Ammon's horn (tissue), 1 donor: ENCODE data around the gene ARRB2.
A peak's percentile ranks its signal among the peaks of the same experiment; 100 is the strongest.
"Not testable (repeated sequence)": the region's sequence is repeated elsewhere in the genome, so short reads cannot be mapped to it uniquely, and the experiment has no call there.

Source experiments
- DNase-seq: peaks from one replicate; pipeline ENCODE4 v3.0.0-alpha.2; 2016; ENCODE audit warnings: low spot score

Gene ARRB2

DNA sequence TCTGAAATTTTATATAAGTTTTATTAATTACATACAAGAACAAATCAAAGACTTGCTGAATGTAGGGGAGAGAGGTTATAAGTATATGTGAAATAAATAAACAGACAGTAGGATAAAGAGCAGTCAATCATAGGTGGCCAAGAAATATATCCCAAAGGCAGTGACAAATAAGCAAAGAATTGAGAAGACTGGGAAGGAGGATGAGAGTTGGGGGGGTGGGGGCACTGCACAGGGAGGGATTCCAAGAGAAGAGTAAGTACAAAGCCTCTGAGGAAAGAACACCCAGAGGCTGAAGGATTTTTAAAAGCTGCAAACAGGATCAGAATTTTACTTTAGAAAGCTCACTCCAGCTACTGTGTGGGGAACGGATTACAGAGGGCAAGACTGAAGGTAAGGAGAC, 9.3 kb upstream of the ARRB2 start:
- DNase-seq, result no peak

DNA sequence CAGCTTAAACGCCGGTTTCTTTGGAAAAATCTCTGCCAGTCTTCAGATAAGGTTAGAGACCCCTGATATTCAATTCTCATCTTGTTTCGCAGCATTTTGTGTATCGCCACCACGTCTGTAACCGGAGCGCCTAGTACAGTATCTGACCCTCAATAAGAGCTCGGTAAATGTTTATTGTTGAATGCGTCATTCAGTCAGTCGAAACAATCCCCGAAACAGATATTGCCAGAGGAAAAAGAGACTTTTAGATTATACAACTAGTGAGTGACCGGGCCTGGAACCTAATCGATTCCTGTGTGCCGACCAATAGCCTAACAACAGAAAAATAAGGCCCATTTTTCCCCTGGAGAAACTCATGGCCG, 7.1 kb upstream of the ARRB2 start:
- DNase-seq, result no peak

DNA sequence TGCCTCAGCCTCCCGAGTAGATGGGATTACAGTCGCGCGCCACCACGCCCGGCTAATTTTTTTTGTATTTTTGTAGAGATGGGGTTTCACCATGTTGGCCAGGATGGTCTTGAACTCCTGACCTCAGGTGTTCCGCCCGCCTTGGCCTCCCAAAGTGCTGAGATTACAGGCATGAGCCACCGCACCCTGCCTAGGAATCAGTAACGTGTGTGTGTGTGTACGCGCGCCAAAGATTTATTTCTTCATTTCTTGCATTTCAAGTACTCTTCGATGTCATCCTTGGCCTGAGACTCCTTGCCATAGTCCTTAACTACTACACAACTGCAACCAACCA, 5.9 kb upstream of the ARRB2 start:
- not testable (repeated sequence) for DNase-seq

DNA sequence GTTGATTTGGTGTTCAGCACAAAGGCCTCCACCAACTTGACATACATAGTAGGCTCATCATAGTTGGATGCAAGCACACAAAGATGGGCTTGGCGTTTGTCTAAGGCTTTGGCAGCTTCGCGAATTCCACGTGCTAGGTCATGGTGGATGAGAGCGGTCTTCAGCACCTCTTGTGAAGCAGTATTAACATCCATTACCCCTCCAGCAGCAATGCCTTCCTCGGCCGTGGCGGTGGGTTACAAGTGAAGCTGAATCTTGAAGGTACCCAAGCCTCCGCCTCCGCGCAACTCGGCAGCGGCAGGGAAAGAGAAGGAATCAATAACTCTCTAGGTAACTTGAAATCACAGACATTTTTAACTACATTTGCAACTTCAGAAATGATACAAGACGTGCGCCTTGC, 5.4 kb upstream of the ARRB2 start:
- no peak for DNase-seq

DNA sequence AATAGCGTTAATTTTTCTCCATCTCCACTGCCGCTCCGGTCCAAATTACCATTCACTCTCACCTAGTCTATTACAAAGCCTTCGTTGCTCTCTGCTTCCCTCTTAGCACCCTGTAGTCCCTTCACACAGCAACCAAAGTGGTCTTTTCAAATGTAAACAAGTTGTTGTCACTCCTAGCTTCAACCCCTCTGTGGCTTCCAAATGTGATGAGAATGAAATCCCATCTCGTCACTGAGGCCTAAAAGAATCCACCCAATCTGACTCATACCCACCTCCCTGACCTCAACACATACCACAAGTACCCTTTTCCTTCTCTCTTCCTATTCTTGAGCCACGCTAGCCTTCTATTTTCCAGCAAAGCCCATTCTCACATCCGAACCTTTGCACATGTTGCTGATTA, 4.3 kb upstream of the ARRB2 start:
- DNase-seq, result no peak

DNA sequence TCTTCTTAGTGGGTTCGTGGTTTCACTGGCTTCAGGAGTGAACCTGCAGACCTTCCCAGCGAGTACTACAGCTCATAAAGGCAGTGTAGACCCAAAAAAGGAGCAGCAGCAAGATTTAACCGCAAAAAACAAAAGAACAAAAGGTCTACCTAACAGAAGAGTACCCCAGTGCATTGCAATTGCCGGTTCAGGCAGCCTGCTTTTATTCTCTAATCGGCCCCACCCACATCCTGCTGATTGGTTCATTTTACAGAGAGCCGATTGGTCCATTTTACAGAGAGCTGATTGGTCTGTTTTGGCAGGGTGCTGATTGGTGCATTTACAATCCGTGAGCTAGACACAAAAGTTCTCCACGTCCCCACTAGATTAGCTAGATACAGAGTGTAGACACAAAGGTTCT, 2.0 kb upstream of the ARRB2 start:
- DNase-seq, result no peak

DNA sequence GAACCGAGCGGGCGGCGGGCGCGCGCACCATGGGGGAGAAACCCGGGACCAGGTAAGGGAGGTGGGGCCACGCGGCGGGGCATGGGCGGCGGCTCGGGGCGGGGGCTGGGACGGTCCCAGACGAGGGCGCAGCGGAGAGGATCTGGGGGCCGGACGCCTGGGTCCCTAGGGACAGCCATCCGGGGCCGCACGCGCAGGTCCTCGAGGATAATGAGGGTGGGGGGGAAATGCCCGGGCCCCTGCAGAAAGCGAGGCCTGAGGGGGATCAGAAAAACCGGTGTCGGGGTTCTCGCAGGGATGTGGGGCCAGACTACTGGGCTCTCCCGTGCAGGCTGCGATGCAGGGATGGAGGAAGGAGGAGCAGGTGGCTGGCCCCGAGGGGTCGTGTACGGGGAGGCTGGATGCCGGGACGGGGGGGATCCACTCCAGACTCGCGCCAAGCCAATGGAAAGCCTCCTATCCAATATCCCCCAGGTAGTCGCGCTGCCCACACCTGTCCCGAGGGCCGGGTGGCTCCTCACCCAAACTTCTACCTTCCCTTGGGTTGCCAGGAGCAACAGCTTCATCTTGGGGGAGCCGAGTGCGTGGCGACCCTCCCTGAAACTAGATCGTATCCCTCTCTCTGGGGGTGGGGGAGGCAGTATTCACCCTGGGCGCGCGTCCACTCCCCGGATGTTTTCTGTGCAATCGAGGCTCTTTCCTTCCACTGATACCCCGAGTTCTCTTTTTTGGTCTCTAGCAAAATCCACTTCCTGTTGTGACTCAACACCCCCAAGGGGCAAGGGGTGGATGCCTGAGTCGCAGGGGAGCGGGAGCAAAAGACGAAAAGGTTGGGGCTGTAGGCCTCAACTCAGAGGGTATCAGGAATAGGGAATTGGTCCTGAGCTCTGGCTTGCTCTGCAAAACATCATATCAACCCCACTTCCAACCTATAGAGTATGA, 532 bp downstream of the ARRB2 start:
- DNase-seq, result peak; percentile 35

DNA sequence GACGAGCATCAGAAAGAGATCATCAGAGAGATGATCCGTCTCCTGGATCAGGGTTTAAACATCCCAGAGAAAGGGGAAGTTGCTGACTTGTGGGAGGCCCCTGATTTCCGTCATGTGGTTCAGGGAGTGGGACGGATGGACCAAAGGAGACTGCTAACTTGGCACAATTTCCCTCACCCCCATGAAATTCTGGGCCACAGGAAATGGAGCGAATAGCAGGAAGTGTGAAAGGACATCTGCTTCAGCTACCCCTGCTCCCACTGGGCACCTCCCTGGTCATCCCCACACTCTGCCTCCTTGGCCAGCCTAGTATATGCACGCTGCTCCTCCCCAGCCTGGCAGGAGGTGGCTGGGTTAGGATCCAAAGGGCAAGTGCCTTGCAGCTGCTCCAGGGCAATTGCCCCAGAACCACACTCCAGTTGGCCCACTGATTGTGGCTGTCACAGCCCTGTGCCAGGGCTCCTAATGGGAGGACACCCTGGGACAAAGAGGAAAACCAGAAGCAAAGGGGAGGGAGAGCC, 1.3 kb downstream of the ARRB2 start:
- DNase-seq, result peak; percentile 74

DNA sequence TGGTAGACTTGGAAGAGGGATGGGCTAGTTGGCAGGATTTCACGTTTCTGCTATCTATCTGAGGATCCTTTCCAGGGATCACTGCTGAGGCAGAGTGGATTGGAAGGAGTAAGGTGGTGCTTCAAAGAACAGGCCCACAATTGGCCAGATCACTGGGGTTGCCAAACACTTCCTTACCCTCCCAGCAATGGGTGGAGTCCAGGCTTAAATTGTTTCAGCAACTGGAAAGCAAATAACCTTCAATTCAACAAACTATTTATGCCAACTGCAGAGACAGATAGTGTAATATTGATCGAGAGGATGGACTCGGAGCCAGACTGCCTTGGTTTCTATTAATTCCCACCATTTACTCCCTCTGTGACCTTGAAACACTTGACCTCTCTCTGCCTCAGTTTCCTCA, 2.1 kb downstream of the ARRB2 start:
- DNase-seq, result no peak

DNA sequence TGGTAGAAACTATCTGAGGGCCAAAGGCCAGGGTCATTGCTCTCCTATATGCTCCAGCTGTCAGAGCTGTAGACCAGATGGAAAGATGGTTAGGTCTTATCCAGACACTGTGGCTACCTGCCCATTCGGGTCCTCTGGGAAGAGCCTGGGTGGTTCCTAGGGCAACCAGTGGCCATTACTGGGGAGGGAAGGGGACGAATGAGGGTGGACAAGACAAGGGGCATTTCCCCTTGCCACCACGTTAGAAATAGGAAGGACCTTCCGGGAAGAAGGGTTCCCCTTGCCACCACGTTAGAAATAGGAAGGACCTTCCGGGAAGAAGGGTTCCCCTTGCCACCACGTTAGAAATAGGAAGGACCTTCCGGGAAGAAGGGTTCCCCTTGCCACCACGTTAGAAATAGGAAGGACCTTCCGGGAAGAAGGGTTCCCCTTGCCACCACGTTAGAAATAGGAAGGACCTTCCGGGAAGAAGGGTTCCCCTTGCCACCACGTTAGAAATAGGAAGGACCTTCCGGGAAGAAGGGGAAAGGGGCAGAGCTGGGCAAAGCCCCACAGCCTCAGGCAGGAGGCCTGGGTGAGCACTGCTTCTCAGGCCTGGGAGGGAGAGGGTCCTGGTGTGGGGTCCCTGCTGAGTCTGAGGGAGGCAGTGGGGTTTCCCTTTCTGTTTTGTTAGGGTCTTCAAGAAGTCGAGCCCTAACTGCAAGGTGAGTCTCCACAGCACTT, 4.1 kb downstream of the ARRB2 start:
- DNase-seq, result not testable (repeated sequence)

DNA sequence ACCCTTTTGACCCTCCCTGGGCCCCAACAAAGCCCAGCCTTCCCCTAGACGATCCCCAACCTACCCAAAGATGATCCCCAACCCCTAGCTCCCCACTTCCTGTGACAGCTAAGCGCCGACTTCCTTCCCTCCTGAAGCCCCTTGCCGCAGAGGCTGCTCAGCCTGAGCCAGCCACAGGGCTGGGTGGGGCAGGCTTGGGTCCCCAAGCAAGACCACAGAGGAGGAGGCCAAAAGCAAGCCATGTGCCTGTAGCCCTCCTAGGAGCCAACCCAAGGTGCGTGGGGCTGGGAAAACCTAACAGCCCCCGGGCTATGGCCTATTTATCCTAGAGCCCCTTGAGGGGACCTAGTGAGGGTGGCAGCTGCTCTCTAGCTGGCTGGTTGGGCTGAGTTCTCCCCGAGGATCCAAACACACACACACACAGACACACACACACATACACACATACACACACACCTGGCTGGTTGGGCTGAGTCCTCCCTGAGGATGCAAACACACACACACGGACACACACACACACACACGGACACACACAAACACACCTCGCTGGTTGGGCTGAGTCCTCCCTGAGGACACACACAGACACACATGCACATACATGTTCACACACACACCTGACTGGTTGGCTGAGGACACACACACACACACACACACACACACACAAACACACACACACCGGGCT, 4.8 kb downstream of the ARRB2 start:
- DNase-seq, result no peak

DNA sequence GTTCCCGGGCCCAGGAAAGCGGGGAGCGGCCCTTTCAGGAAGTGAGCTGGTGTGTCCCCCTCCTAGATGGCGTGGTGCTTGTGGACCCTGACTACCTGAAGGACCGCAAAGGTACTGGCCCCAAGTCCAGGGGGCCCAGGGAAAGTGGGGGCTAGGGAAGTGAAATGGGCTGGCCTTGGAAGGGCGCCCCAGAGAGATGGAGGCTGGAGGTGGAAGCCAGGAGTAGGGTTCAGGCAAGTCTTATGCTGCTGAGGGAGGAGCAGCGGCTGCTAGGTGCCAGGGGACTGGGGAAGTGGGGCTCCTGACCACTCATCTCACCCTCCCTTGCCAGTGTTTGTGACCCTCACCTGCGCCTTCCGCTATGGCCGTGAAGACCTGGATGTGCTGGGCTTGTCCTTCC, 5.6 kb downstream of the ARRB2 start:
- no peak for DNase-seq

DNA sequence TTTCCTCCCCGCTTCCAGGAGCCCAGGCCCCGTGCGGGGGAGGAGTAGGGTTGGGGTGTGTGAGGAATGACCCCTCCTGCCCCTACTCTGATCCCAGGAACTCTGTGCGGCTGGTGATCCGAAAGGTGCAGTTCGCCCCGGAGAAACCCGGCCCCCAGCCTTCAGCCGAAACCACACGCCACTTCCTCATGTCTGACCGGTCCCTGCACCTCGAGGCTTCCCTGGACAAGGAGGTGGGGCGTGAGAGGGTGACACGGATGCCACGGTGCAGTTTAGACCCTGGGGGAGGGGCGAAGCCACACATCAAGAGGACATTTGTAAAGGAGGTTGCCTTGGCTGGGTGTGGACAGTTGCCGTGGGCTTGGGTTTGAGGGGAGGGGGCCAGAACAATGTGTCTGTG, 7.4 kb downstream of the ARRB2 start:
- DNase-seq, result no peak

DNA sequence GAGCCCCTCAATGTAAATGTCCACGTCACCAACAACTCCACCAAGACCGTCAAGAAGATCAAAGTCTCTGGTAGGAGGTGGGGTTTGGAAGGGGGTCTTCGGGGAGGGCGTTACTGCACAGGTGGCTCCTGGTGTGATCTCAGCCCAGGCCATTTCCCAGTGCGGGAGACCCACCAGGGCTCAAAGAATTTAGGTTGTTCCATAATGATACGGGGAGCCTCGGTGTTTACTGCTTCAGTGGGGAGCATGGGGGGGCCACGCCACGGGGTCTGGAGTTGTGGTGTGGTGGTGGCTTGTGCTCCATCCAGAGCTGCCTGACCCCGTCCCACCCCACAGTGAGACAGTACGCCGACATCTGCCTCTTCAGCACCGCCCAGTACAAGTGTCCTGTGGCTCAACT, 7.8 kb downstream of the ARRB2 start:
- no peak for DNase-seq

DNA sequence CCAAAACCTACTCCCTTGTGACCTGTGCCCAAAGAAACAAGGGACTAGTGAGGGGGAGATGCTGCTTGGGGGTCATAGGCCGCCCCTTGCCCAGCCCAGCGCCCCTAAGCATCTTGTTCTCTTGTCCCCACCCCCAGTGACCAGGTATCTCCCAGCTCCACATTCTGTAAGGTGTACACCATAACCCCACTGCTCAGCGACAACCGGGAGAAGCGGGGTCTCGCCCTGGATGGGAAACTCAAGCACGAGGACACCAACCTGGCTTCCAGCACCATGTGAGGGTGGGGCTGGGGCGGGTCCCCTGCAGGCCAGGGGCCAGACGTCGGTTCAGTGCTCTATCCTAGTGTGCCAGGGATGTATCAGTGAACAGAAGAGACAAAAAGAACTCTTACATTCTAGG, 8.7 kb downstream of the ARRB2 start:
- DNase-seq, result no peak

DNA sequence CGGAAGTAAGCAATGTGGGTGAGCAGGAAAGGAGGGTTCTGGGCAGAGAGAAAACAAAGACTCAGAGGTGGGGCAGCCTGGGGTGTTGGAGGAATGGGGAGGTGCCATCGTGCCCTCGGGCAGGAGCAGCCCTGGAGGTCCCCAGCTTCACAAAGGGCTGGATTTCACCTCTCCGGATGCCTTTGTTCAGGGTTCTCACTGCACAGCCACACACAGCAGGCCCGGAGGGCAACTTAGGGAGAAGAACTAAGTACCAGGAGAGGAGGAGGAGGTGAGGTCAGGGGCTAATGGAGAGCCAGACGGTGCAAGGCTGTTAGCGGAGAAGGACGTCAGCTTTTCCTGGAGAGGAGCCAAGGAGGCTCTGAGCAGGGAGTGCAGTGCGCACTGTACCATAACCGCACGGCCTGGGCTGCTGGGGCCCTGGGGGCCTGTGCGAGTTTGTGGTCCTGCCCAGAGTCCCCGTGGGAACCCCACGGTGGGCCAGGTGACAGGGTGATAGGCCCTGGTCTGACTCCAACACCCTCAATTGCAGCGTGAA, 9.3 kb downstream of the ARRB2 start:
- DNase-seq, result no peak

DNA sequence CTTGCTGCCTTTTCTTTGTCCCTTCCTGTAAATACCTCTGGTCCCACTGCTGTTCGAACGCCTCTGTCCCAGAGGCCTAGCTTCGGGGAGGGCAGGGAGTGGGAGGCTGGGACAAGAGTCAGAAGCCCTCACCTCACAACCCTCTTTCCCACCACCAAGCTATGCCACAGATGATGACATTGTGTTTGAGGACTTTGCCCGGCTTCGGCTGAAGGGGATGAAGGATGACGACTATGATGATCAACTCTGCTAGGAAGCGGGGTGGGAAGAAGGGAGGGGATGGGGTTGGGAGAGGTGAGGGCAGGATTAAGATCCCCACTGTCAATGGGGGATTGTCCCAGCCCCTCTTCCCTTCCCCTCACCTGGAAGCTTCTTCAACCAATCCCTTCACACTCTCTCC, 10.4 kb downstream of the ARRB2 start:
- no peak for DNase-seq

DNA sequence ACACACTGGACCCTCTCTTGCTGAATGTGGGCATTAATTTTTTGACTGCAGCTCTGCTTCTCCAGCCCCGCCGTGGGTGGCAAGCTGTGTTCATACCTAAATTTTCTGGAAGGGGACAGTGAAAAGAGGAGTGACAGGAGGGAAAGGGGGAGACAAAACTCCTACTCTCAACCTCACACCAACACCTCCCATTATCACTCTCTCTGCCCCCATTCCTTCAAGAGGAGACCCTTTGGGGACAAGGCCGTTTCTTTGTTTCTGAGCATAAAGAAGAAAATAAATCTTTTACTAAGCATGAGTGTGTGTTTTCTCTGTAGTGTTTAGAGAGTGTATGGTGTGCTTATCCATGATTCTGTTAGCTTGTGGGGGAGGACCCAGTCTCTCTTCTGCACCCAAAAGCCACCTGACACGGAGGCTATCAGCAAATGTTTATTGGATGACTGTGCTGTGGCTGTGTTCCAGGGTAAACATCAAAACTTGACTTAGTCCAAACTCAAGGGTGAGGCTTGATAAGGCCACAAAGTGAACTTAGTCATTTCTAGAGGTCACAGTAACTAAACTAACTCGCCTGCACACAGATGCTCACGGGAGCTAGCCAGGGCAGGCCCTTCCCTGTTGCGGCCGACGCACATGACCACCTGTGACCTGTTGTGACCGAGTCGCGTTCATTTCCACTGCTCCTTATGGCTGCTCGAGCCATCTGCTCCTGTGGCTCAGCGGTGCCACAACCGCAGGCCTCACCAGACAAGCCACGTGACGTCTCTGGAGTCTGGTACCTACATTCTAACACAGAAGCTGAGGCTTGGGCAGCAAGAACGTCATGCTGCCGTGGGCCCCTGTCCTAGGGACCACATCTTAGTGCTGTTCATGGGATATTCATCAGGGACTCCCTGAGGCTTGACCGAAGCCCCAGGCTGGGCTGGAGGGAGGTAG, 11.0 kb downstream of the ARRB2 start:
- DNase-seq, result no peak

DNA sequence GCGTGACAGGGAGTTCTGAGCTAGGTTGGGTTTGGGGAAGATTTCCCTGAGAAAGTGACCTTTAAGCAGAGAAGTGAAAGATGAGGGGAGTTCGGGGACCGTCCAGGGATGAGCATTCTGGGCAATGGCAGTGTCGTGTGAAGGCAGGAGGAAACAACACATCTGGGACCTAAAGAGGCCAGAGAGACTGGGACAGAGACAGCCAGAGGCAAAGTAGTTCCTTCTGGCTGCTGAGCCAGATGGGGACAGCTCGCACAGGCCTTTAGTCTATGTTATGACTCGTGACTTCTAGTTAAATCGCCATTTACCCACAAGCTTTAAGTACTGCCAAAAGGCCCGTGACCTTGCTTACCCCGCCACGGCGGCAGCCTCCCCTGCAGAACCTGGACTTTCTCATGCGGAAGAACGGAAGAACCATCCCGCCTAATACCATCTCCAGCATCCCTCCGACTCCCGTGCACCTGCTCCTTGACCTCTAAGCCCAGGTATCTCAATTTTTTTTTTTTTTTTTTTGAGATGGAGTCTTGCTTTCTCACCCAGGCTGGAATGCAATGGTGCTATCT, 12.3 kb downstream of the ARRB2 start:
- DNase-seq, result no peak

DNA sequence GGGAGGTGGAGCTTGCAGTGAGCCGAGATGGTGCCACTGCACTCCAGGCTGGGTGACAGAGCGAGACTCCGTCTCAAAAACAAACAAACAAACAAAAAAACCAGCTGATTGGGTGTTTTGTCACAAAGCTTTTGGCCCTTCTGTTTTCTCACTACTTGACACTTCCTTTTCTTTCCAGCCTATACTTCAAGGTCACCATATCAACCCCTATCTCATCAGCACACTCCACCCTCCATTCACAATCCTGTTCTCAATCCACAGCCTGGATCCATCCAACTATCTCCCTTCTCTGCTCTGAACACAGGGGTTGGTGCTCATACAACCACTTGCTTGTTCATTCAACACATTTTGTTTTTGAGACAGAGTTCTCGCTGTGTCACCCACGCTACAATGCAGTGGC, 14.2 kb downstream of the ARRB2 start:
- DNase-seq, result no peak

DNA sequence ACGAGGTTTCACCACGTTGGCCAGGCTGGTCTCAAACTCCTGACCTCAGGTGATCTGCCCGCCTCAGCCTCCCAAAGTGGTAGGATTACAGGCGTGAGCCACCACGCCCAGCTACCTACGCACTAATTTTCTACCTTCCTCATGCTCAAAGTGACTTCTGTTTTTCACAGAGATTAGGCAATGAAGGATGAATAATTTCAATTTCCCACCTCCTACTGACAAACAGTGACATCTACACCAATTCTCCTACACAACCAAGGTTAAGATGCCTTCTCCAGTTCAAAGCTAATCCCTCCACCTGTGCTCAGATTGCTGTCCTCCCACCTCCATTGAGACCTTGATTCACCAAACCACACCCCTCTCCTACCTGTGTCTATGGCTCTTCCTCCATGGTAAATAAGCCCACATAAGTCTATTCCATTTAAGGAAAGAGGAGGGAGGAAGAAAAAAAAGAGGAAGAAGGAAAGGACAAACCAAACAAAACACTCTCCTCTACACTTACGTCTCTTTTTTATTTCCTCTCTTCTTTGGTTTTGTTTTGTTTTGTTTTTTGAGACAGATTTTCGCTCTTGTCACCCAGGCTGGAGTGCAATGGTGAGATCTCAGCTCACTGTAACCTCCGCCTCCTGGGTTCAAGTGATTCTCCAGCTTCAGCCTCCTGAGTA, 15.3 kb downstream of the ARRB2 start:
- DNase-seq, result no peak
